Neural progenitor cell (in vitro differentiated cells): Measurements from ENCODE around the gene RELT. TPM values are rescaled to one million over a fixed set of nuclear protein-coding genes. Genes with fewer than 3 reads are reported as not detected.

Source experiments
- DNase-seq: peaks from one replicate; pipeline ENCODE4 v3.0.0-alpha.2; 2016; ENCODE audit warnings: low spot score
- H2AFZ ChIP-seq: fragments of 200-600 bp; sonication (generic); replicated peaks from 2 replicates; pipeline ENCODE4 v1.6.1; 2016; ENCODE audit warnings: antibody characterized with exemption
- H3F3A ChIP-seq: fragments of 200-600 bp; sonication (generic); 2 replicates; pipeline ENCODE4 v1.6.1; 2016; ENCODE audit warnings: antibody characterized with exemption, low read depth
- H3K27ac ChIP-seq: fragments of 200-600 bp; sonication (generic); 2 replicates; pipeline ENCODE4 v1.5.1; 2016; ENCODE audit warnings: mild to moderate bottlenecking
- H3K27me3 ChIP-seq: fragments of 200-600 bp; sonication (generic); 2 replicates; pipeline ENCODE4 v1.6.1; 2016; ENCODE audit warnings: mild to moderate bottlenecking, moderate library complexity
- H3K36me3 ChIP-seq: fragments of 200-600 bp; sonication (generic); 2 replicates; pipeline ENCODE4 v1.5.1; 2016
- H3K4me1 ChIP-seq: fragments of 200-600 bp; sonication (generic); 2 replicates; pipeline ENCODE4 v1.6.1; 2016; ENCODE audit warnings: mixed run types
- H3K4me2 ChIP-seq: fragments of 200-600 bp; sonication (generic); 2 replicates; pipeline ENCODE4 v1.6.1; 2016
- H3K4me3 ChIP-seq: fragments of 200-600 bp; sonication (generic); 2 replicates; pipeline ENCODE4 v1.5.1; 2016
- H3K79me2 ChIP-seq: fragments of 200-600 bp; sonication (generic); 2 replicates; pipeline ENCODE4 v1.6.1; 2016; ENCODE audit warnings: low read depth
- H3K9ac ChIP-seq: fragments of 200-600 bp; sonication (generic); 2 replicates; pipeline ENCODE4 v1.6.1; 2016
- H3K9me3 ChIP-seq: fragments of 200-600 bp; sonication (generic); 2 replicates; pipeline ENCODE4 v1.5.1; 2016; ENCODE audit warnings: low read depth
- H4K20me1 ChIP-seq: fragments of 200-600 bp; sonication (generic); 2 replicates; pipeline ENCODE4 v1.6.1; 2016; ENCODE audit warnings: low read depth
- H3K27ac Mint-ChIP-seq: 3 replicates; pipeline ENCODE4 v1.8.0; 2021; ENCODE audit warnings: mixed read lengths
- H3K27me3 Mint-ChIP-seq: 2 replicates; pipeline ENCODE4 v1.8.0; 2022; ENCODE audit warnings: low read depth, mild to moderate bottlenecking, inconsistent platforms, moderate library complexity, mixed read lengths; ENCODE audit not compliant: insufficient read depth
- H3K36me3 Mint-ChIP-seq: 3 replicates; pipeline ENCODE4 v1.8.0; 2021; ENCODE audit warnings: mixed read lengths
- H3K4me1 Mint-ChIP-seq: 3 replicates; pipeline ENCODE4 v1.8.0; 2021; ENCODE audit warnings: mixed read lengths
- H3K4me3 Mint-ChIP-seq: 3 replicates; pipeline ENCODE4 v1.8.0; 2021; ENCODE audit warnings: mild to moderate bottlenecking, moderate library complexity, mixed read lengths
- H3K9me3 Mint-ChIP-seq: 3 replicates; pipeline ENCODE4 v1.8.0; 2020; ENCODE audit warnings: mixed read lengths
- CTCF ChIP-seq: fragments of 200-600 bp; sonication (generic); IDR thresholded peaks from 2 replicates; pipeline ENCODE4 v1.5.1; 2017; ENCODE audit warnings: antibody characterized with exemption, mild to moderate bottlenecking
- EZH2 ChIP-seq: fragments of 200-600 bp; sonication (generic); IDR thresholded peaks from 2 replicates; pipeline ENCODE4 v1.6.1; 2017; ENCODE audit warnings: antibody characterized with exemption, mild to moderate bottlenecking, moderate library complexity
- EZH2phosphoT487 ChIP-seq: fragments of 200-600 bp; sonication (generic); IDR thresholded peaks from 2 replicates; pipeline ENCODE4 v1.6.1; 2017; ENCODE audit warnings: antibody characterized with exemption
- total RNA-seq: library from RNA; depleted of rRNA; stranded (reverse); fragments of >200 nt; gene quantifications from 2 replicates; pipeline ENCODE4 v1.2.3, GENCODE V29; 2015; ENCODE audit warnings: low replicate concordance

RELT gene
- total RNA-seq, 1 donor from 2014 or later, result 5.4 TPM

- Histone ChIP-seq H2AFZ (no peak overlapping the region), H3K79me2 (no peaks in the 10 kb centered on the region), H3K27ac (no peak overlapping the region), H3F3A (peaks cover 14% of the 10 kb centered on the region), H3K9ac (no peak overlapping the region), H3K4me1 (peaks cover 11% of the 10 kb centered on the region), H3K27me3 (no peaks in the 10 kb centered on the region), H3K9me3 (no peaks in the 10 kb centered on the region), H3K36me3 (no peaks in the 10 kb centered on the region), H3K4me2 (no peak overlapping the region), H4K20me1 (peaks cover 7% of the 10 kb centered on the region), H3K4me3 (no peak overlapping the region)
- H3K27ac Mint-ChIP-seq, result no peak overlapping the region
- TF ChIP-seq EZH2phosphoT487 (no peak), EZH2 (no peak), CTCF (no peak)
- H3K4me1 Mint-ChIP-seq, result peaks cover 17% of the 10 kb centered on the region
- no peak for DNase-seq
- H3K4me3 Mint-ChIP-seq, result no peak overlapping the region
- H3K9me3 Mint-ChIP-seq, result no peaks in the 10 kb centered on the region
- H3K27me3 Mint-ChIP-seq, result peaks cover 8% of the 10 kb centered on the region
- peaks cover 4% of the 10 kb centered on the region for H3K36me3 Mint-ChIP-seq
Observed at GRCh38 chr11:73396985-73397384, 20.8 kb downstream of the RELT start.

GRCh38 chr11:73397468-73398131 is 21.4 kb downstream of the RELT start:
- no peaks in the 10 kb centered on the region for H3K27me3 ChIP-seq
- H3K4me3 ChIP-seq, result no peak overlapping the region
- H3K36me3 Mint-ChIP-seq, result peaks cover 4% of the 10 kb centered on the region
- no peaks in the 10 kb centered on the region for H3K36me3 ChIP-seq
- peaks cover 8% of the 10 kb centered on the region for H3K27me3 Mint-ChIP-seq
- H3K4me1 ChIP-seq, result peaks cover 15% of the 10 kb centered on the region
- peak overlapping the region; percentile 50 for H3K4me3 Mint-ChIP-seq
- peaks cover 17% of the 10 kb centered on the region for H3K4me1 Mint-ChIP-seq
- H3F3A ChIP-seq, result peaks cover 14% of the 10 kb centered on the region
- H3K9ac ChIP-seq, result no peak overlapping the region
- no peaks in the 10 kb centered on the region for H3K9me3 ChIP-seq
- H3K27ac ChIP-seq, result no peak overlapping the region
- no peak for TF ChIP-seq EZH2phosphoT487
- TF ChIP-seq CTCF, result no peak
- no peak for TF ChIP-seq EZH2
- no peak overlapping the region for H3K4me2 ChIP-seq
- H3K27ac Mint-ChIP-seq, result peak overlapping the region; percentile 69
- peaks cover 8% of the 10 kb centered on the region for H4K20me1 ChIP-seq
- no peaks in the 10 kb centered on the region for H3K79me2 ChIP-seq
- H2AFZ ChIP-seq, result no peak overlapping the region
- H3K9me3 Mint-ChIP-seq, result no peaks in the 10 kb centered on the region
- no peak for DNase-seq

- no peaks in the 10 kb centered on the region for H3K9me3 Mint-ChIP-seq
- Histone ChIP-seq H3K4me1 (peaks cover 15% of the 10 kb centered on the region), H3K27ac (no peak overlapping the region), H3K79me2 (no peaks in the 10 kb centered on the region), H3K4me3 (no peak overlapping the region), H3K36me3 (no peaks in the 10 kb centered on the region), H3K27me3 (no peaks in the 10 kb centered on the region), H3K9me3 (no peaks in the 10 kb centered on the region), H3K4me2 (no peak overlapping the region), H3K9ac (no peak overlapping the region), H4K20me1 (peaks cover 13% of the 10 kb centered on the region), H3F3A (peaks cover 14% of the 10 kb centered on the region), H2AFZ (no peak overlapping the region)
- peak overlapping the region; percentile 50 for H3K4me3 Mint-ChIP-seq
- peaks cover 14% of the 10 kb centered on the region for H3K4me1 Mint-ChIP-seq
- peaks cover 8% of the 10 kb centered on the region for H3K27me3 Mint-ChIP-seq
- no peak for TF ChIP-seq EZH2phosphoT487
- TF ChIP-seq CTCF, result no peak
- no peak for TF ChIP-seq EZH2
- H3K27ac Mint-ChIP-seq, result no peak overlapping the region
- no peak for DNase-seq
- peaks cover 4% of the 10 kb centered on the region for H3K36me3 Mint-ChIP-seq
Observed at GRCh38 chr11:73398132-73398526, 21.9 kb downstream of the RELT start.
